GM23248 (cell line): ENCODE data around the gene UIMC1.

Experiments
- EZH2 ChIP-seq: fragments of 200-600 bp; sonication (generic); IDR thresholded peaks from 2 replicates; pipeline ENCODE4 v1.6.1; 2018; ENCODE audit warnings: antibody characterized with exemption, mild to moderate bottlenecking; ENCODE audit not compliant: insufficient read depth, poor library complexity, severe bottlenecking
- EZH2phosphoT487 ChIP-seq: fragments of 200-600 bp; sonication (generic); IDR thresholded peaks from 2 replicates; pipeline ENCODE4 v1.6.1; 2018; ENCODE audit warnings: antibody characterized with exemption, moderate library complexity, mild to moderate bottlenecking, low read depth; ENCODE audit not compliant: insufficient read depth

DNA sequence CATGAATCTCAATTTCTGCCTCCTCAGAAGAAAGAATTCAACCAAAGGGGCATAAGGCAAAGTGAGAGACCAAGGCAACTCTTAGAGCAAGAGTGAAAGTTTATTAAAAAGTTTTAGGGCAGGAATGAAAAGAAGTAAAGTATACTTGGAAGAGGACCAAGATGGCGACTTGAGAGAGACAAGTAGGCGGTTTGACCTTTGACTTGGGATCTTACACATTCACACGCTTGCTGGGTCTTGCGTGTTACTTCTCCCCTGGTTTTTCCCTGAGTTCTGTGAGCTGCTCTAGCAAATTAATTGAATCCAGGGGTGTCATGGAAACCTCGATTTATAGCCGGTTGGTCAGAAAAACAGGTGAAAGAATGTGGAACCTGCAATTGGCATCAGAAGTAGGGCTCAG, 22.9 kb upstream of the UIMC1 start:
- TF ChIP-seq EZH2 = no peak
- TF ChIP-seq EZH2phosphoT487 = no peak
